Natural killer cell (primary cell): ENCODE results near the gene CHTF8. TPM values are rescaled to one million over a fixed set of nuclear protein-coding genes. Genes with fewer than 3 reads are reported as not detected.

Experiments
- ATAC-seq, 3 donors: fragments of 150-1000 bp in 2 of 3; fragments of 200-7000 bp in 1 of 3; cut with Tn5 transposase; 1 replicate in 1 of 3; 2 replicates in 2 of 3; pipeline ENCODE4 v1.10.0; 2021; ENCODE audit warnings: mild to moderate bottlenecking in 2 of 3, moderate library complexity in 2 of 3
- DNase-seq, 2 donors: peaks; one replicate each; pipeline versions ENCODE4 v3.0.0 to v3.0.0-alpha.2; 2013 to 2021; ENCODE audit warnings: mixed read lengths in 1 of 2
- H3K27ac ChIP-seq: one replicate; pipeline ENCODE4 v1.5.1; 2013; ENCODE audit warnings: mild to moderate bottlenecking, low read length
- H3K27me3 ChIP-seq: one replicate; pipeline ENCODE4 v1.6.1; 2013; ENCODE audit warnings: low read length; ENCODE audit not compliant: control insufficient read depth, insufficient read depth
- H3K36me3 ChIP-seq: one replicate; pipeline ENCODE4 v1.6.1; 2013; ENCODE audit warnings: low read length; ENCODE audit not compliant: control insufficient read depth, insufficient read depth
- H3K4me1 ChIP-seq: one replicate; pipeline ENCODE4 v1.6.1; 2013; ENCODE audit warnings: low read length; ENCODE audit not compliant: control insufficient read depth, insufficient read depth
- H3K4me3 ChIP-seq: one replicate; pipeline ENCODE4 v1.5.1; 2013; ENCODE audit warnings: low read length
- H3K9me3 ChIP-seq: one replicate; pipeline ENCODE4 v1.6.1; 2013; ENCODE audit warnings: low read length; ENCODE audit not compliant: control insufficient read depth, insufficient read depth
- H3K27ac Mint-ChIP-seq, 2 donors: one replicate each; pipeline ENCODE4 v1.8.0; 2022; ENCODE audit warnings: mild to moderate bottlenecking in 2 of 2, mixed read lengths in 2 of 2, moderate library complexity in 1 of 2
- H3K27me3 Mint-ChIP-seq, 2 donors: one replicate each; pipeline ENCODE4 v1.8.0; 2022; ENCODE audit warnings: low read depth in 2 of 2, mixed read lengths in 2 of 2
- H3K36me3 Mint-ChIP-seq: one replicate; pipeline ENCODE4 v1.8.0; 2022; ENCODE audit warnings: mixed read lengths
- H3K4me1 Mint-ChIP-seq, 2 donors: one replicate each; pipeline ENCODE4 v1.8.0; 2022; ENCODE audit warnings: mixed read lengths in 2 of 2
- H3K4me3 Mint-ChIP-seq: one replicate; pipeline ENCODE4 v1.8.0; 2022; ENCODE audit warnings: mild to moderate bottlenecking, moderate library complexity, mixed read lengths
- H3K9me3 Mint-ChIP-seq, 2 donors: one replicate each; pipeline ENCODE4 v1.8.0; 2022; ENCODE audit warnings: mixed read lengths in 2 of 2
- CTCF ChIP-seq: fragments of 200-600 bp; IDR thresholded peaks from one replicate; pipeline ENCODE4 v1.8.0; 2022; ENCODE audit warnings: antibody characterized with exemption
- WGBS: methylation state at CpG from one replicate; pipeline ENCODE4 v1.1.7; 2013; ENCODE audit warnings: missing lambda C conversion rate; ENCODE audit not compliant: insufficient coverage; 5-methylcytosine and 5-hydroxymethylcytosine counted together
- intact Hi-C: fragments of 100-400 bp; cut with micrococcal nuclease; formaldehyde crosslinking; loops from one replicate; pipeline ENCODE4 v1.14.2; 2022
- total RNA-seq, 4 donors: library from RNA; stranded (reverse); fragments of 120-200 nt in 1 of 4; gene quantifications; one replicate each; pipeline versions ENCODE4 v1.2.3 to v1.2.4, GENCODE V29; 2013 to 2022

CHTF8 gene
- total RNA-seq, 3 donors from 2014 or later (not counting 1 experiment from before 2014, with no cell fraction given), result 45.7 to 76.5 (median 74.2) TPM

GRCh38 chr16:69073181-69073702, 59.1 kb downstream of the CHTF8 start:
- H3K36me3 ChIP-seq, result no peaks in the 10 kb centered on the region
- no peaks in the 10 kb centered on the region for H3K27me3 ChIP-seq
- H3K4me3 ChIP-seq, result no peak overlapping the region
- no peaks in the 10 kb centered on the region for H3K4me1 ChIP-seq
- intact Hi-C loops, result no loop called here
- no peaks in the 10 kb centered on the region for H3K36me3 Mint-ChIP-seq
- H3K27ac Mint-ChIP-seq, result no peak overlapping the region
- H3K27ac ChIP-seq, result no peak overlapping the region
- no peaks in the 10 kb centered on the region for H3K9me3 ChIP-seq
- no peaks in the 10 kb centered on the region for H3K9me3 Mint-ChIP-seq
- ATAC-seq (no peak), DNase-seq (no peak)
- no peak for TF ChIP-seq CTCF
- no peaks in the 10 kb centered on the region for H3K4me1 Mint-ChIP-seq
- H3K4me3 Mint-ChIP-seq, result no peak overlapping the region
- WGBS, result 94% methylated on average over 10 of the region's 10 CpGs
- H3K27me3 Mint-ChIP-seq, result no peaks in the 10 kb centered on the region

- Histone ChIP-seq H3K36me3 (no peaks in the 10 kb centered on the region), H3K4me1 (no peaks in the 10 kb centered on the region), H3K4me3 (no peak overlapping the region), H3K27me3 (no peaks in the 10 kb centered on the region), H3K9me3 (no peaks in the 10 kb centered on the region), H3K27ac (no peak overlapping the region)
- ATAC-seq (no peak), DNase-seq (no peak)
- H3K27ac Mint-ChIP-seq, result no peak overlapping the region
- no peaks in the 10 kb centered on the region for H3K27me3 Mint-ChIP-seq
- H3K36me3 Mint-ChIP-seq, result no peaks in the 10 kb centered on the region
- WGBS, result 100% methylated on average over 1 of the region's 2 CpGs
- no peaks in the 10 kb centered on the region for H3K9me3 Mint-ChIP-seq
- intact Hi-C loops, result no loop called here
- no peak overlapping the region for H3K4me3 Mint-ChIP-seq
- no peaks in the 10 kb centered on the region for H3K4me1 Mint-ChIP-seq
- TF ChIP-seq CTCF, result no peak
Observed at GRCh38 chr16:69072640-69072974, 59.8 kb downstream of the CHTF8 start.

GRCh38 chr16:69071036-69071435, 61.4 kb downstream of the CHTF8 start:
- Mint-ChIP-seq H3K4me1 (no peaks in the 10 kb centered on the region), H3K4me3 (no peak overlapping the region), H3K27me3 (no peaks in the 10 kb centered on the region), H3K27ac (no peak overlapping the region), H3K36me3 (no peaks in the 10 kb centered on the region), H3K9me3 (no peaks in the 10 kb centered on the region)
- H3K27me3 ChIP-seq, result no peaks in the 10 kb centered on the region
- H3K27ac ChIP-seq, result no peak overlapping the region
- no peak overlapping the region for H3K4me3 ChIP-seq
- no peak for DNase-seq
- ATAC-seq, result no peak
- no peaks in the 10 kb centered on the region for H3K36me3 ChIP-seq
- WGBS, result 17% methylated on average over 1 of the region's 3 CpGs
- H3K4me1 ChIP-seq, result no peaks in the 10 kb centered on the region
- intact Hi-C loops, result no loop called here
- no peak for TF ChIP-seq CTCF
- H3K9me3 ChIP-seq, result no peaks in the 10 kb centered on the region

- H3K4me1 ChIP-seq, result no peaks in the 10 kb centered on the region
- H3K27me3 ChIP-seq, result no peaks in the 10 kb centered on the region
- H3K9me3 Mint-ChIP-seq, result no peaks in the 10 kb centered on the region
- intact Hi-C loops, result no loop called here
- H3K27ac Mint-ChIP-seq, result no peak overlapping the region
- WGBS, result 94% methylated on average over 3 of the region's 5 CpGs
- no peak for TF ChIP-seq CTCF
- no peak overlapping the region for H3K4me3 Mint-ChIP-seq
- no peak overlapping the region for H3K4me3 ChIP-seq
- H3K36me3 Mint-ChIP-seq, result no peaks in the 10 kb centered on the region
- no peak for ATAC-seq
- no peak for DNase-seq
- no peaks in the 10 kb centered on the region for H3K27me3 Mint-ChIP-seq
- H3K36me3 ChIP-seq, result peaks cover 2% of the 10 kb centered on the region
- H3K4me1 Mint-ChIP-seq, result no peaks in the 10 kb centered on the region
- H3K9me3 ChIP-seq, result no peaks in the 10 kb centered on the region
- no peak overlapping the region for H3K27ac ChIP-seq
Observed at GRCh38 chr16:69069504-69069903, 62.9 kb downstream of the CHTF8 start.
